Measurements from ENCODE around the gene CLIP1.

CLIP1 gene

GRCh38 chr12:122244565-122245371 is 177.7 kb downstream of the CLIP1 start:
- H3K9me2 ChIP-seq (replicated peaks; ENCODE audit: insufficient read depth, low read length), result no peaks in the 10 kb centered on the region
- H3K9me3 ChIP-seq (ENCODE audit: insufficient read depth, low read length), result no peaks in the 10 kb centered on the region
- no peak overlapping the region for H2AFZ ChIP-seq (ENCODE audit: low read depth, low read length, severe bottlenecking)
- TF ChIP-seq CTCF (IDR thresholded peaks at IDR 0.05; ENCODE audit: insufficient read depth, low read length, poor library complexity, severe bottlenecking) (no peak), EZH2phosphoT487 (conservative IDR thresholded peaks at IDR 0.05; ENCODE audit: low read length) (no peak)
- no peak overlapping the region for H3K9ac ChIP-seq (ENCODE audit: low read length)
- H3K27ac ChIP-seq (ENCODE audit: low read depth, low read length), result no peak overlapping the region
- no peaks in the 10 kb centered on the region for H3K36me3 ChIP-seq (ENCODE audit: low read length)
- H3K4me2 ChIP-seq (ENCODE audit: low read depth, low read length, poor library complexity, severe bottlenecking), result no peak overlapping the region
- no peaks in the 10 kb centered on the region for H4K20me1 ChIP-seq (ENCODE audit: low read depth, low read length)
- H3K4me3 ChIP-seq (ENCODE audit: insufficient read depth, low read length, poor library complexity, severe bottlenecking), result no peak overlapping the region
- no peaks in the 10 kb centered on the region for H3K27me3 ChIP-seq (ENCODE audit: low read length)
- H3K79me2 ChIP-seq (ENCODE audit: insufficient read depth, low read length), result no peaks in the 10 kb centered on the region
- no peaks in the 10 kb centered on the region for H3F3A ChIP-seq (ENCODE audit: insufficient read depth)

- no peaks in the 10 kb centered on the region for H3F3A ChIP-seq (ENCODE audit: insufficient read depth)
- no peaks in the 10 kb centered on the region for H3K9me2 ChIP-seq (replicated peaks; ENCODE audit: insufficient read depth, low read length)
- H3K27ac ChIP-seq (ENCODE audit: low read depth, low read length), result no peak overlapping the region
- no peak overlapping the region for H3K4me3 ChIP-seq (ENCODE audit: insufficient read depth, low read length, poor library complexity, severe bottlenecking)
- H3K36me3 ChIP-seq (ENCODE audit: low read length), result no peaks in the 10 kb centered on the region
- TF ChIP-seq EZH2phosphoT487 (conservative IDR thresholded peaks at IDR 0.05; ENCODE audit: low read length), result no peak
- TF ChIP-seq CTCF (IDR thresholded peaks at IDR 0.05; ENCODE audit: insufficient read depth, low read length, poor library complexity, severe bottlenecking), result no peak
- no peak overlapping the region for H2AFZ ChIP-seq (ENCODE audit: low read depth, low read length, severe bottlenecking)
- H4K20me1 ChIP-seq (ENCODE audit: low read depth, low read length), result no peaks in the 10 kb centered on the region
- H3K9me3 ChIP-seq (ENCODE audit: insufficient read depth, low read length), result no peaks in the 10 kb centered on the region
- H3K27me3 ChIP-seq (ENCODE audit: low read length), result no peaks in the 10 kb centered on the region
- no peak overlapping the region for H3K9ac ChIP-seq (ENCODE audit: low read length)
- H3K79me2 ChIP-seq (ENCODE audit: insufficient read depth, low read length), result no peaks in the 10 kb centered on the region
- no peak overlapping the region for H3K4me2 ChIP-seq (ENCODE audit: low read depth, low read length, poor library complexity, severe bottlenecking)
Measured at GRCh38 chr12:122243965-122244364, 178.5 kb downstream of the CLIP1 start.

GRCh38 chr12:122238861-122239260 is 183.6 kb downstream of the CLIP1 start:
- Histone ChIP-seq H3K9me2 (replicated peaks; ENCODE audit: insufficient read depth, low read length) (no peaks in the 10 kb centered on the region), H3K79me2 (ENCODE audit: insufficient read depth, low read length) (no peaks in the 10 kb centered on the region), H3K4me3 (ENCODE audit: insufficient read depth, low read length, poor library complexity, severe bottlenecking) (no peak overlapping the region), H4K20me1 (ENCODE audit: low read depth, low read length) (no peaks in the 10 kb centered on the region), H2AFZ (ENCODE audit: low read depth, low read length, severe bottlenecking) (no peak overlapping the region), H3K36me3 (ENCODE audit: low read length) (no peaks in the 10 kb centered on the region), H3F3A (ENCODE audit: insufficient read depth) (no peaks in the 10 kb centered on the region), H3K4me2 (ENCODE audit: low read depth, low read length, poor library complexity, severe bottlenecking) (no peak overlapping the region), H3K9me3 (ENCODE audit: insufficient read depth, low read length) (no peaks in the 10 kb centered on the region), H3K27me3 (ENCODE audit: low read length) (no peaks in the 10 kb centered on the region), H3K9ac (ENCODE audit: low read length) (no peak overlapping the region), H3K27ac (ENCODE audit: low read depth, low read length) (no peak overlapping the region)
- TF ChIP-seq CTCF (IDR thresholded peaks at IDR 0.05; ENCODE audit: insufficient read depth, low read length, poor library complexity, severe bottlenecking) (no peak), EZH2phosphoT487 (conservative IDR thresholded peaks at IDR 0.05; ENCODE audit: low read length) (no peak)
